Keratinocyte (primary cell): ENCODE data around the gene ARMC8. TPM values are rescaled to one million over a fixed set of nuclear protein-coding genes. Genes with fewer than 3 reads are reported as not detected.

Experiments
- DNase-seq: peaks from one replicate; pipeline ENCODE4 v3.0.0-alpha.2; 2011; ENCODE audit warnings: low read depth, missing footprints, low spot score
- FAIRE-seq: peaks from 2 replicates; lab custom pipeline; 2011; peaks lifted over from hg19 to GRCh38; lab: Jason Lieb, UNC
- H2AFZ ChIP-seq: 2 replicates; pipeline ENCODE4 v1.6.0; 2012; ENCODE audit warnings: low read length, control low read depth, inconsistent platforms; ENCODE audit not compliant: control insufficient read depth
- H3K27ac ChIP-seq: 2 replicates; pipeline ENCODE4 v1.5.1; 2011; ENCODE audit warnings: low read length; ENCODE audit not compliant: control insufficient read depth, insufficient read depth
- H3K27me3 ChIP-seq: 3 replicates; pipeline ENCODE4 v1.6.0; 2011; ENCODE audit warnings: low read length; ENCODE audit not compliant: control insufficient read depth, insufficient read depth; ENCODE audit errors: extremely low read depth
- H3K36me3 ChIP-seq, 2 experiments: 2 replicates in 1 of 2; 3 replicates in 1 of 2; pipeline ENCODE4 v1.5.1; 2011; ENCODE audit warnings: low read length in 2 of 2, mild to moderate bottlenecking in 1 of 2; ENCODE audit not compliant: control insufficient read depth in 2 of 2, insufficient read depth in 2 of 2; ENCODE audit errors: extremely low read depth in 1 of 2
- H3K4me1 ChIP-seq: 3 replicates; pipeline ENCODE4 v1.5.1; 2011; ENCODE audit warnings: low read length; ENCODE audit not compliant: control insufficient read depth, insufficient read depth; ENCODE audit errors: extremely low read depth
- H3K4me2 ChIP-seq: 3 replicates; pipeline ENCODE4 v1.6.0; 2011; ENCODE audit warnings: low read depth, low read length; ENCODE audit not compliant: control insufficient read depth, insufficient read depth; ENCODE audit errors: extremely low read depth
- H3K4me3 ChIP-seq, 3 experiments: fragments of 200-600 bp in 1 of 3; sonication (generic) in 1 of 3; 2 replicates in 2 of 3; 3 replicates in 1 of 3; pipeline ENCODE4 v1.5.1; 2011 to 2016; ENCODE audit warnings: low read length in 3 of 3, mild to moderate bottlenecking in 3 of 3, control low read depth in 2 of 3, inconsistent platforms in 1 of 3, low read depth in 1 of 3, mixed read lengths in 1 of 3, mixed run types in 1 of 3, moderate library complexity in 1 of 3; ENCODE audit not compliant: control insufficient read depth in 2 of 3, insufficient read depth in 2 of 3; ENCODE audit errors: extremely low read depth in 1 of 3
- H3K79me2 ChIP-seq: 2 replicates; pipeline ENCODE4 v1.6.0; 2012; ENCODE audit warnings: low read length; ENCODE audit not compliant: control insufficient read depth, insufficient read depth
- H3K9ac ChIP-seq: 3 replicates; pipeline ENCODE4 v1.6.0; 2011; ENCODE audit warnings: low read length; ENCODE audit not compliant: control insufficient read depth, insufficient read depth; ENCODE audit errors: extremely low read depth
- H3K9me1 ChIP-seq: 3 replicates; pipeline ENCODE4 v1.6.0; 2011; ENCODE audit warnings: low read length; ENCODE audit not compliant: control insufficient read depth, insufficient read depth; ENCODE audit errors: extremely low read depth
- H3K9me3 ChIP-seq: 2 replicates; pipeline ENCODE4 v1.5.1; 2012; ENCODE audit warnings: low read depth, low read length; ENCODE audit not compliant: control insufficient read depth
- H4K20me1 ChIP-seq: 3 replicates; pipeline ENCODE4 v1.6.0; 2011; ENCODE audit warnings: low read length; ENCODE audit not compliant: control insufficient read depth, insufficient read depth; ENCODE audit errors: extremely low read depth
- EZH2 ChIP-seq: IDR thresholded peaks from one replicate; pipeline ENCODE4 v1.6.1; 2012; ENCODE audit warnings: inconsistent platforms, mild to moderate bottlenecking, low read length, moderate library complexity
- dilution Hi-C: fragments of 300-500 bp; cut with MboI; formaldehyde crosslinking; loops from one replicate; pipeline ENCODE4 v1.7.0; 2020; ENCODE audit warnings: low sequenced_read_pairs; ENCODE audit not compliant: extremely low pct_ligation_motif_present
- polyA plus RNA-seq, 5 experiments: library from polyadenylated mRNA; depleted of rRNA in 3 of 5; stranded (reverse) in 3 of 5; stranded (forward) in 1 of 5; unstranded in 1 of 5; fragments of >200 nt; gene quantifications; 1 replicate in 1 of 5; 2 replicates in 3 of 5; 3 replicates in 1 of 5; pipeline versions ENCODE4 v1.2.1 to v1.2.3, GENCODE V29; 2011 to 2012; ENCODE audit warnings: missing spikeins in 2 of 5, low read depth in 1 of 5, low replicate concordance in 1 of 5
- TF ChIP-seq, protein P1 (sequence below), 3 experiments: IDR thresholded peaks in 1 of 3; conservative IDR thresholded peaks in 1 of 3; optimal IDR thresholded peaks in 1 of 3; 2 replicates in 2 of 3; 3 replicates in 1 of 3; pipeline versions ENCODE3 to v1.5.1; 2011; ENCODE audit warnings: low read length in 3 of 3, mild to moderate bottlenecking in 3 of 3, moderate library complexity in 2 of 3, control low read depth in 1 of 3, inconsistent platforms in 1 of 3; ENCODE audit not compliant: insufficient read depth in 2 of 3; ENCODE audit errors: extremely low read depth in 1 of 3

ARMC8 gene
- polyA plus RNA-seq, 1 donor (not counting 4 experiments of a cell fraction or from before 2014, with no cell fraction given): 50.8 TPM

DNA sequence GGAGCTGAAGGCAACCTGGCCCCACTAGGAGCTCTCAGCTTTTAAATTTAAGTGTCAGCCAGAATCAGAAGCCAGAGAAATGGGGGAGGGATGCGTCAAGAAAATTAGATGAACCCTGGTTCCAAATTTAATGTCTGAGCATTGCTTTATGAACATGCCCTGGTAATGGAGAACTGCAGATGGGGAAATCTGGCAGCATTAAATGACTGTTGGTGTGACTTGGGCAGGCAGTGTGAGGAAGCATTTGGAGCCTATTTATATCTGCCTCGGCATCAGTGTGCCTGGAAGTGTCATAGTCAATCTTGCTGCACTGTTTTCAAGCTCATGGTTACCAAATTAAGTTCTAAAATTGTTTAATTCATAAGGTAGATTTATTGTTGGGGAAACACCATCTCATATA, 113.5 kb downstream of the ARMC8 start:
- DNase-seq (no peak), FAIRE-seq (no peak)
- peaks cover 4 to 6% of the 10 kb centered on the region in 2 experiments for H3K36me3 ChIP-seq
- H3K27me3 ChIP-seq: no peaks in the 10 kb centered on the region
- no peak overlapping the region for H2AFZ ChIP-seq
- H3K9ac ChIP-seq: no peak overlapping the region
- no peaks in the 10 kb centered on the region for H4K20me1 ChIP-seq
- H3K79me2 ChIP-seq: no peaks in the 10 kb centered on the region
- no peak overlapping the region for H3K4me3 ChIP-seq
- no peaks in the 10 kb centered on the region for H3K4me1 ChIP-seq
- no peak overlapping the region for H3K4me2 ChIP-seq
- dilution Hi-C loops: no loop called here
- H3K9me1 ChIP-seq: no peaks in the 10 kb centered on the region
- TF ChIP-seq EZH2: no peak
- TF ChIP-seq, protein P1, sequence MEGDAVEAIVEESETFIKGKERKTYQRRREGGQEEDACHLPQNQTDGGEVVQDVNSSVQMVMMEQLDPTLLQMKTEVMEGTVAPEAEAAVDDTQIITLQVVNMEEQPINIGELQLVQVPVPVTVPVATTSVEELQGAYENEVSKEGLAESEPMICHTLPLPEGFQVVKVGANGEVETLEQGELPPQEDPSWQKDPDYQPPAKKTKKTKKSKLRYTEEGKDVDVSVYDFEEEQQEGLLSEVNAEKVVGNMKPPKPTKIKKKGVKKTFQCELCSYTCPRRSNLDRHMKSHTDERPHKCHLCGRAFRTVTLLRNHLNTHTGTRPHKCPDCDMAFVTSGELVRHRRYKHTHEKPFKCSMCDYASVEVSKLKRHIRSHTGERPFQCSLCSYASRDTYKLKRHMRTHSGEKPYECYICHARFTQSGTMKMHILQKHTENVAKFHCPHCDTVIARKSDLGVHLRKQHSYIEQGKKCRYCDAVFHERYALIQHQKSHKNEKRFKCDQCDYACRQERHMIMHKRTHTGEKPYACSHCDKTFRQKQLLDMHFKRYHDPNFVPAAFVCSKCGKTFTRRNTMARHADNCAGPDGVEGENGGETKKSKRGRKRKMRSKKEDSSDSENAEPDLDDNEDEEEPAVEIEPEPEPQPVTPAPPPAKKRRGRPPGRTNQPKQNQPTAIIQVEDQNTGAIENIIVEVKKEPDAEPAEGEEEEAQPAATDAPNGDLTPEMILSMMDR (optimal IDR thresholded peaks at IDR 0.05 in 1 of 3, IDR thresholded peaks at IDR 0.05 in 1 of 3, conservative IDR thresholded peaks at IDR 0.05 in 1 of 3; ENCODE audit: extremely low read depth in 1 of 3, insufficient read depth in 2 of 3, low read length in 3 of 3): no peak
- H3K9me3 ChIP-seq: no peaks in the 10 kb centered on the region
- no peak overlapping the region for H3K27ac ChIP-seq

DNA sequence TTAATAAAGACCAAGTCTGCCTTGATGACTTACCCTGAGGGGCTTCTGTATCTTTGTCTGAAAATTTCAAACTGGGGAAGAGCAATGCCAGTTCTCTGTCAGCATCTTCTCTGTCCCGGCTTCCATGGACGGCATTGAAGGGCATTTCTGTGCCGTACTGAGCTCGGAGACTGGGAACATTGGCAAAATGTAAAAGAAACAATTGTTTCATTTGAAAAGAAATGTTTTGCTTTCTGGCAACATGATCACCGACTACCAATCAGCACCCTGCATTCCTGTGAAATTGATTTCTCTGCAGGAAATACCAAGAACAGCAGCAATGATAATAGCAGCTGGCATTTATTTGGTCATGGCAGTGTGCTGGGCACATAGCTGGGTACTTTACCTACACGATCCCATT, 116.4 kb downstream of the ARMC8 start:
- H3K9me1 ChIP-seq: no peaks in the 10 kb centered on the region
- H3K4me2 ChIP-seq: no peak overlapping the region
- dilution Hi-C loops: no loop called here
- H3K27me3 ChIP-seq: no peaks in the 10 kb centered on the region
- FAIRE-seq (no peak), DNase-seq (no peak)
- no peak overlapping the region for H3K27ac ChIP-seq
- no peaks in the 10 kb centered on the region for H3K4me1 ChIP-seq
- no peak overlapping the region for H2AFZ ChIP-seq
- no peaks in the 10 kb centered on the region for H4K20me1 ChIP-seq
- peaks cover 0 to 4% of the 10 kb centered on the region in 2 experiments for H3K36me3 ChIP-seq
- H3K9ac ChIP-seq: no peak overlapping the region
- no peak overlapping the region for H3K4me3 ChIP-seq
- H3K9me3 ChIP-seq: peaks cover 3% of the 10 kb centered on the region
- H3K79me2 ChIP-seq: no peaks in the 10 kb centered on the region
- no peak for TF ChIP-seq EZH2
- TF ChIP-seq, protein P1 (optimal IDR thresholded peaks at IDR 0.05 in 1 of 3, IDR thresholded peaks at IDR 0.05 in 1 of 3, conservative IDR thresholded peaks at IDR 0.05 in 1 of 3; ENCODE audit: extremely low read depth in 1 of 3, insufficient read depth in 2 of 3, low read length in 3 of 3): no peak
